Fibroblast of lung (primary cell): ENCODE measurements around the gene EIF2B2.

Source experiments
- EZH2 ChIP-seq: IDR thresholded peaks from 2 replicates; pipeline ENCODE4 v1.5.1; 2012; ENCODE audit warnings: low read length, control low read depth, mild to moderate bottlenecking; ENCODE audit errors: missing control alignments
- TF ChIP-seq, protein P1 (sequence below), 2 donors: IDR thresholded peaks in 1 of 2; conservative IDR thresholded peaks in 1 of 2; 1 replicate in 1 of 2; 2 replicates in 1 of 2; pipeline ENCODE4 v1.5.1; 2011 to 2012; ENCODE audit warnings: low read length in 2 of 2, control low read depth in 1 of 2, inconsistent platforms in 1 of 2, low read depth in 1 of 2, mild to moderate bottlenecking in 1 of 2

DNA sequence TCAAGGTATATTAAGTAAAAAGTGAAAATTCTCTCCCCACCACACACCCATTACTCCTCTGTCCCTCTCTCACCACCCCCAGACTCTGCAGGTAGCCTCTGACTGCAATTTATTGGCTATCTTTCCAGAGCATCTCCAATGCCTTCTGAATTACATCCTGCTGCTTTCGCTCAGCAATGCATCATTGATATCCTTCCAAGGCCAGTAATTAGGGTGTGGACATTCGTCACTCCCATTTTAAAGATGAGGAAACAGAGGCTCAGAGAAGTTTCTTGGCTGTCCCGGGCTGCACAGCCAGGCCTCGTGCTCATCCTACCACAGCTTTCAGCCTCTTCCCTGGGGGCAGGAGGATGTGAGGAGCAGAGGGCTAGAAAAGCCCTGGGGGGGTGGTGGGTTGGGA is 23.7 kb upstream of the EIF2B2 start:
- TF ChIP-seq, protein P1, sequence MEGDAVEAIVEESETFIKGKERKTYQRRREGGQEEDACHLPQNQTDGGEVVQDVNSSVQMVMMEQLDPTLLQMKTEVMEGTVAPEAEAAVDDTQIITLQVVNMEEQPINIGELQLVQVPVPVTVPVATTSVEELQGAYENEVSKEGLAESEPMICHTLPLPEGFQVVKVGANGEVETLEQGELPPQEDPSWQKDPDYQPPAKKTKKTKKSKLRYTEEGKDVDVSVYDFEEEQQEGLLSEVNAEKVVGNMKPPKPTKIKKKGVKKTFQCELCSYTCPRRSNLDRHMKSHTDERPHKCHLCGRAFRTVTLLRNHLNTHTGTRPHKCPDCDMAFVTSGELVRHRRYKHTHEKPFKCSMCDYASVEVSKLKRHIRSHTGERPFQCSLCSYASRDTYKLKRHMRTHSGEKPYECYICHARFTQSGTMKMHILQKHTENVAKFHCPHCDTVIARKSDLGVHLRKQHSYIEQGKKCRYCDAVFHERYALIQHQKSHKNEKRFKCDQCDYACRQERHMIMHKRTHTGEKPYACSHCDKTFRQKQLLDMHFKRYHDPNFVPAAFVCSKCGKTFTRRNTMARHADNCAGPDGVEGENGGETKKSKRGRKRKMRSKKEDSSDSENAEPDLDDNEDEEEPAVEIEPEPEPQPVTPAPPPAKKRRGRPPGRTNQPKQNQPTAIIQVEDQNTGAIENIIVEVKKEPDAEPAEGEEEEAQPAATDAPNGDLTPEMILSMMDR (conservative IDR thresholded peaks at IDR 0.05 in 1 of 2, IDR thresholded peaks at IDR 0.05 in 1 of 2; ENCODE audit: low read depth in 1 of 2, low read length in 2 of 2) = no peak
- no peak for TF ChIP-seq EZH2
